Stimulated activated CD8-positive, alpha-beta memory T cell treated with anti-CD3 and anti-CD28 coated beads, Interleukin-12 subunit alpha, Interleukin-12 subunit beta, amount 100 ng/mL, for 1 hour (primary cell): ENCODE results near the gene CCL17.

Experiments used
- DNase-seq: peaks from one replicate; pipeline ENCODE4 v3.0.0-alpha.2; 2020; ENCODE audit warnings: low read depth

CCL17 gene

DNA sequence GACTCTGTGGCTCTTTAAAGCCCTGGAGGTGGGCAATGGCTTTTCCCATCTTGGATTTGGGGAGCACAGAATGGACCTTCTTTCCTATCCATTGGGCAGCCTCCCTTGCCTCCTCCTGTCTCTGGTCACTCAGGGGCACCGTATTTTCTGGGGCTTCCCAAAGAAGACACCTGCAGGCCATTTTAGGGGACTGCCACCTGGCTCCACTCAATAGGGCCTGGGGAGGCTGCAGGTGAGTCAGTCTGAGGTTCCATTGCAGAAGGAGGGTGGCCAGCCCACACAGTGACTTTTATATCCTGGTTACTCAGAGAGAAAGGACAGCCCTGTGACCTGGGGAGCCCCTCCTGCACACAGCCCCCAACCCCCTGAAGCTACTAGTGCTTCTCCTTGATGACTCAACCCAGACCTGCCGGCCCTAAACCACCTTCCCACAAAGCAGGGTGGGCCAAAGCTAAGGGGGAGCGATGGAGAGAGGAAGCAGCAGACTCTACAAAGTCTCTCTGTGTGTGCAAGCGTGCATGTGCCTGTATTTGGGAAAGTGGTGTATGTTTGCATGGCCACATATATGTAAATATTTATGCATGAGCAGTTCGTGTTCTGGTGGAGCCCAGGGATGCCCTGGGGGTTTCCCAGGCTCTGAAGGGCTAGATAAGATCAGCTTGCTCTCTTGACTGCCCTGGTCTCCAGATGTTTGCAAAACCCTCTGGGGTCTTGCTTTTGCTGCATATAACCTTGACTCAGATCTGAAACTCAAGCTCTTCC is 27.3 kb upstream of the CCL17 start:
- no peak for DNase-seq

DNA sequence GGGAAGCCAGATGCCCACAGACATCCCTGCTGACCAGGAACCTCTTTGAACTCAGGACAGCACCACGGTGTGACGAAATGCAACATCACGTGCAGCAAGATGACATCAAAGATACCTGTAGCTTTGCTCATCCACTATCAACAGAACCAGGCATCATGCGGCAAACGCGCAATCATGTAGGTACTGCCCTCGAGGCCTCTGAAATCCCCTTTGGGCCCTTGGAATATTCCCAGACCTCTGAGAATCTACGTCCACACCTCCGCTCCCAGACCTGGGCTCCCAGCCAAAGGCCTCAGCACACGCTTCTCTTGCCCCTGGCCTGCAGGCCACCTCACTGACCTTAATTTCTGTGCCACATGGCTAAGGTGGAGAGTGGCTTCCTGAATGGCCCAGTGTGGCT is 25.0 kb upstream of the CCL17 start:
- no peak for DNase-seq

DNA sequence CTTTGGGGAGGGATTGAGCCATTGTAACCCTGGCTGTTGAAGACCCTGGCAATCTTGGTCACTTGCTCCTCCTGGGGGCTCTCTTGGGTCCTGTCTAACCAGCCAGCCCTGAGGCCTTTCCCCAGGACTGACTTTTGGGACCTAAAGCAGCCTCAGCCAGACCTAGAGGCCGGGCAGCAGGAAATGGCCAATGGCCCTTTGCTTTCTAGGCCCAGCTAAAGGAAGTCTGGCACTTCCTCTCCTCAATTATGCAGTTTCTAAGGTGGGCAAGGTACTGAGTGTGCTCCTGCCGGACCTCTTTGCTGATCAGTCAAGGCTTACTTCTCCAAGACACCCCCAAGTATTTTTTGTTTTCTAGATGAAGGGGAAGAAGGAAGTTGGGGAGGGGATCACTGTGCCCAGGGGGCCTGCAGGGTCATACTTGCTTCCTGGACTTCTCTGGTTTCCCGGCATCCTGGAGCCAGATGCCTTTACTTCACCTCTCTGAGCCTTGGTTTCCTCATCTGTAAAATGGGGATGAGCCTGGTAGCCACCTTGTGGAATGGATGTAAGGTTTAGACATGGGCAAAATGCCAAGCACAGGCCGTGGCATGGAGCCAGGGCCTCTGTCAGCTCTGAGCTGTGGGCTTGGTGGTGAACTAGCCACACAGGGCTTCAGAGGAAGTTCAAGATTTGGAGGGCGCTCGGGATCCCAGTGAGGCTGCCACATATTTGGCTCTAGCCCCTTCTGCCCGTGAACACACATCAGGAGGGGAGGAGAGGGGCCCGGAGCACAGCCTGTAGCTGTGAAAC is 23.7 kb upstream of the CCL17 start:
- DNase-seq, result no peak

DNA sequence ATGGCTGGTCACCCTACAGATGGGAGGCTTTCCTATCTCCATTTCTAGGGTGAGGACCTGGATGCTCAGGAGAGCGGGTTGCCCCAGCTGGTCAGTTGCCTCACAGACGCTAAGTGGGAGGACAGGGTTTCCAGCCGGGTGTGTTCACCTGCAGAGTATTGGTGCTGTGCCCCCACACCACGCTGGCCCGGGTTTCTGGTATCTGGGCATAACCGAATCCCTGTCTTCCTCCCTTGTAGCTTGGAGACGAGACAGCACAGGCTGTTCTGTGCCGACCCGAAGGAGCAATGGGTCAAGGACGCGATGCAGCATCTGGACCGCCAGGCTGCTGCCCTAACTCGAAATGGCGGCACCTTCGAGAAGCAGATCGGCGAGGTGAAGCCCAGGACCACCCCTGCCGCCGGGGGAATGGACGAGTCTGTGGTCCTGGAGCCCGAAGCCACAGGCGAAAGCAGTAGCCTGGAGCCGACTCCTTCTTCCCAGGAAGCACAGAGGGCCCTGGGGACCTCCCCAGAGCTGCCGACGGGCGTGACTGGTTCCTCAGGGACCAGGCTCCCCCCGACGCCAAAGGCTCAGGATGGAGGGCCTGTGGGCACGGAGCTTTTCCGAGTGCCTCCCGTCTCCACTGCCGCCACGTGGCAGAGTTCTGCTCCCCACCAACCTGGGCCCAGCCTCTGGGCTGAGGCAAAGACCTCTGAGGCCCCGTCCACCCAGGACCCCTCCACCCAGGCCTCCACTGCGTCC is 22.6 kb upstream of the CCL17 start:
- no peak for DNase-seq

DNA sequence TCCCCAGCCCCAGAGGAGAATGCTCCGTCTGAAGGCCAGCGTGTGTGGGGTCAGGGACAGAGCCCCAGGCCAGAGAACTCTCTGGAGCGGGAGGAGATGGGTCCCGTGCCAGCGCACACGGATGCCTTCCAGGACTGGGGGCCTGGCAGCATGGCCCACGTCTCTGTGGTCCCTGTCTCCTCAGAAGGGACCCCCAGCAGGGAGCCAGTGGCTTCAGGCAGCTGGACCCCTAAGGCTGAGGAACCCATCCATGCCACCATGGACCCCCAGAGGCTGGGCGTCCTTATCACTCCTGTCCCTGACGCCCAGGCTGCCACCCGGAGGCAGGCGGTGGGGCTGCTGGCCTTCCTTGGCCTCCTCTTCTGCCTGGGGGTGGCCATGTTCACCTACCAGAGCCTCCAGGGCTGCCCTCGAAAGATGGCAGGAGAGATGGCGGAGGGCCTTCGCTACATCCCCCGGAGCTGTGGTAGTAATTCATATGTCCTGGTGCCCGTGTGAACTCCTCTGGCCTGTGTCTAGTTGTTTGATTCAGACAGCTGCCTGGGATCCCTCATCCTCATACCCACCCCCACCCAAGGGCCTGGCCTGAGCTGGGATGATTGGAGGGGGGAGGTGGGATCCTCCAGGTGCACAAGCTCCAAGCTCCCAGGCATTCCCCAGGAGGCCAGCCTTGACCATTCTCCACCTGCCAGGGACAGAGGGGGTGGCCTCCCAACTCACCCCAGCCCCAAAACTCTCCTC is 21.9 kb upstream of the CCL17 start:
- no peak for DNase-seq

DNA sequence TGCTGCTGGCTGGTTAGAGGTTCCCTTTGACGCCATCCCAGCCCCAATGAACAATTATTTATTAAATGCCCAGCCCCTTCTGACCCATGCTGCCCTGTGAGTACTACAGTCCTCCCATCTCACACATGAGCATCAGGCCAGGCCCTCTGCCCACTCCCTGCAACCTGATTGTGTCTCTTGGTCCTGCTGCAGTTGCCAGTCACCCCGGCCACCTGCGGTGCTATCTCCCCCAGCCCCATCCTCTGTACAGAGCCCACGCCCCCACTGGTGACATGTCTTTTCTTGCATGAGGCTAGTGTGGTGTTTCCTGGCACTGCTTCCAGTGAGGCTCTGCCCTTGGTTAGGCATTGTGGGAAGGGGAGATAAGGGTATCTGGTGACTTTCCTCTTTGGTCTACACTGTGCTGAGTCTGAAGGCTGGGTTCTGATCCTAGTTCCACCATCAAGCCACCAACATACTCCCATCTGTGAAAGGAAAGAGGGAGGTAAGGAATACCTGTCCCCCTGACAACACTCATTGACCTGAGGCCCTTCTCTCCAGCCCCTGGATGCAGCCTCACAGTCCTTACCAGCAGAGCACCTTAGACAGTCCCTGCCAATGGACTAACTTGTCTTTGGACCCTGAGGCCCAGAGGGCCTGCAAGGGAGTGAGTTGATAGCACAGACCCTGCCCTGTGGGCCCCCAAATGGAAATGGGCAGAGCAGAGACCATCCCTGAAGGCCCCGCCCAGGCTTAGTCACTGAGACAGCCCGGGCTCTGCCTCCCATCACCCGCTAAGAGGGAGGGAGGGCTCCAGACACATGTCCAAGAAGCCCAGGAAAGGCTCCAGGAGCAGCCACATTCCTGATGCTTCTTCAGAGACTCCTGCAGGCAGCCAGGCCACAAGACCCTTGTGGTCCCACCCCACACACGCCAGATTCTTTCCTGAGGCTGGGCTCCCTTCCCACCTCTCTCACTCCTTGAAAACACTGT is 21.0 kb upstream of the CCL17 start:
- DNase-seq, result no peak

DNA sequence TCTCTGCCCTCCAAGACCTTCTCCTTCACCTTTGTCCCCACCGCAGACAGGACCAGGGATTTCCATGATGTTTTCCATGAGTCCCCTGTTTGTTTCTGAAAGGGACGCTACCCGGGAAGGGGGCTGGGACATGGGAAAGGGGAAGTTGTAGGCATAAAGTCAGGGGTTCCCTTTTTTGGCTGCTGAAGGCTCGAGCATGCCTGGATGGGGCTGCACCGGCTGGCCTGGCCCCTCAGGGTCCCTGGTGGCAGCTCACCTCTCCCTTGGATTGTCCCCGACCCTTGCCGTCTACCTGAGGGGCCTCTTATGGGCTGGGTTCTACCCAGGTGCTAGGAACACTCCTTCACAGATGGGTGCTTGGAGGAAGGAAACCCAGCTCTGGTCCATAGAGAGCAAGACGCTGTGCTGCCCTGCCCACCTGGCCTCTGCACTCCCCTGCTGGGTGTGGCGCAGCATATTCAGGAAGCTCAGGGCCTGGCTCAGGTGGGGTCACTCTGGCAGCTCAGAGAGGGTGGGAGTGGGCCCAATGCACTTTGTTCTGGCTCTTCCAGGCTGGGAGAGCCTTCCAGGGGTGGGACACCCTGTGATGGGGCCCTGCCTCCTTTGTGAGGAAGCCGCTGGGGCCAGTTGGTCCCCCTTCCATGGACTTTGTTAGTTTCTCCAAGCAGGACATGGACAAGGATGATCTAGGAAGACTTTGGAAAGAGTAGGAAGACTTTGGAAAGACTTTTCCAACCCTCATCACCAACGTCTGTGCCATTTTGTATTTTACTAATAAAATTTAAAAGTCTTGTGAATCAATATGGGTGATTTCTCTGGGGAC is 20.1 kb upstream of the CCL17 start:
- no peak for DNase-seq

DNA sequence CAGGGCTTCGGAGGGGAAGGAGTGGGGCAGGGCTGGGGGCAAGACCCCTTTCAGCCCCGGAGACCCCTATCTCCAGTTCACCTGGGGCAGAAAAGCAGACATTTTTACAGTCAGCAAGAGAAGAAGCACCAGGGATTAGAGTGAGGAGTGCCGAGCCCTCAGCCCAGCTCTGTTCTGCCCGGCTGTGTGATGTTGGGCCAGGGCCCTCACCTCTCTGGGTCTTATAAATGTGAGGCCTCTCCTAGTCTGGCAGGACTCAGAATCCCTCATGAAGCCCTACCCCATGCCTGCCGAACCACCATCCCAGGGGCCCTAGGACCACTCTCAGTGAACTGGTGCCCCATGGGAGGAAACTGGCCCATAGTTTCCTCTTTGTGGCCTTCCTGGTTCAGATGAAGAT is 19.5 kb upstream of the CCL17 start:
- no peak for DNase-seq

DNA sequence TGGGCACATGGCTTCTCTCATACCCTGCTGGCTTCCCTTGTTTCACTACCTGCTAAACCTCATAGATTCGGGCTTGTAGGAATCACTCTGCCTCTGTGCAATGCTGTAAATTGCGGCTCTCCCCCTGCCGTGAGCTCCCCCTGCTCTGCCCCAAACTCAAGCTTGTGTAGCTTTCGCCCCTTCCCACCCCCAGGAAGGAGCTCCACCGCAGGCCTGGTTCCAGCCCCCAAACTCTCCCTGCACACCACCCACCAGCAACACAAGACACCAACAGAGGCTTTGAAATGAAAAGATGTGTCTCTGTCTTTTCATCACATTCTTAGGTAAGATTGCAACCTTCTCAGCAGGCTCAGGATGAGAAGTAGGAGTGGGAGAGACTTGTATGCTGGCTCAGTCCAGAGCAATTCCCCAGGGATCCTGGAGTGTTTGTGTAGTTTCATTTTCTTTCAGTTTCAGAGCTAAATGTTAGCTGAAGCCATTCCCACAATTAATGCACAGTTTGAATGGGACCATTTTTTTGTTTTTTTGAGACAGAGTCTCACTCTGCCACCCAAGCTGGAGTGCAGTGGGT is 18.1 kb upstream of the CCL17 start:
- DNase-seq, result no peak

DNA sequence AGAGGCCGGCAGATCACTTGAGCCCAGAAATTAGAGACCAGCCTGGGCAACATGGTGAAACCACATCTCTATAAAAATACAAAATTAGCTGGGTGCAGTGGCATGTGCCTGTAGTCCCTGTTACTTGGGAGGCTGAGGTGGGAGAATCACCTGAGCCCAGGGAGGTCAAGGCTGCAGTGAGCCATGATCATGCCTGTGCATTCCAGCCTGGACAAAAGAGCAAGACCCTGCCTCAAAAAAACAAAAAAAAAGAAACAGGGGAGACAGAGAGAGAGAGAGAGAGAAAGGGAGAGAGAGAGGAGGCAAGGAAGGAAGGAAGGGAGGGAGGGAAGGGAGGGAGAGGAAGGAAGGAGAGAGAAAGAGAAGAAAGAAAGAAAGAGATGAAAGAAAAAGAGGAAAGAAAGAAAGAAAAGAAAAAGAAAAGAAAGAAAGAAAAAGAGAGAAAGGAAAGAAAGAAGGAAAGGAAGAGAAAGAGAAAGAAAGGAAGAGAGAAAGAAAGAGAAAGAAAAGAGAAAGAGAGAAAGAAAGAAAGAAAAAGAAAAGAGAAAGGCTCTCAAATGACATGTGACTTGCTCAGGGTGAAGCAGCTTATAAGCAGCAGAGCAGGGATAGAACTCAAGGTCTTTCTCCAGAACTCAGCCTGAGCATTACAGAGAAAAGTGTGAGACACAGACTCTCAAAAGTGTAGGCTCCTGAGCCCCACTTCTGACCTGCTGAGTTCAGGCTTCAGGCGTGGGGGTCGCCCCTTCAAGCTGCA is 16.8 kb upstream of the CCL17 start:
- DNase-seq, result no peak

DNA sequence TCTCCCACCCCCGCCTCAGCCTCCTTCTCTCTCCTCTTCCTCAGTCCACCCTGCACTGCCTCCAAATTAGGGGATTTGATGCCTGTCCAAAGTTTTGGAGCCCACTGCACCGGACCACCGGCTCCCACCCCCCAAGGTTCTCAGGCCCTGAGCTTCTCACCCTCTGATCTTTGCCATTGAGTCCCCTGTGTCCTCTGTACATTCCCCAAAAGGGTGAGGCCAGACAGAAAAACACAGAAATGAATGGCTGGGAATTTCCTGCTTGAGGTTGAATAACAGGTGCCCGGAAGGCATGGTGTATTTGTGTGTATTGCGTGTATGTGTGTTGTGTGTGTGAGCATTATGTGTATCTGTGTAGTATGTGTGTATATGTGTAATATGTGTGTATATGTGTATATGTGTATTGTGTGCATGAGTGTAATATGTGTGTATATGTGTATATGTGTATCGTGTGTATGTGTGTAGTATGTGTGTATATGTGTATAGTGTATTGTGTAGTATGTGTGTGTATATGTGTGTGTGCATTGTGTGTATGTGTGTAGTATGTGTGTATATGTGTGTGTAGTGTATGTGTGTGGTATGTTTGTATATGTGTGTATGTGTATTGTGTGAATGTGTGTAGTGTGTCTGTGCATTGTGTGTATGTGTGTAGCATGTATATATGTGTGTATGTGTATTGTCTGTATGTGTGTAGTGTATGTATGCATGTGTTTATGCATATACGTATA is 16.0 kb upstream of the CCL17 start:
- DNase-seq, result no peak

DNA sequence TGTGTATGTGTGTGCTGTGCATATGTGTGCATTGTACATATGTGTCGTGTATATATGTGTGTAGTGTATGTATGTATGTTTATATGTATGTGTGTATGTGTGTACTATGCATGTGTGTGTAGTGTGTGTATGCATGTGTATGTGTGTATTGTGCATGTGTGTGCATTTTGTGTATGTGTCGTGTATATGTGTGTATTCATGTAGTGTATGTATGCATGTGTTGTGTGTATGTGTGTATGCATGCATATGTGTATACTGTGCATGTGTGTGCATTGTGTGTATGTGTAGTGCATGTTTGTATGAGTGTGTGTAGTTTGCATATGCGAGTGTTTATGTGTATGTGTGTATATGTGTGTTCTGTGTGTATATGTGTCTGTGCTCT is 15.5 kb upstream of the CCL17 start:
- DNase-seq, result no peak

DNA sequence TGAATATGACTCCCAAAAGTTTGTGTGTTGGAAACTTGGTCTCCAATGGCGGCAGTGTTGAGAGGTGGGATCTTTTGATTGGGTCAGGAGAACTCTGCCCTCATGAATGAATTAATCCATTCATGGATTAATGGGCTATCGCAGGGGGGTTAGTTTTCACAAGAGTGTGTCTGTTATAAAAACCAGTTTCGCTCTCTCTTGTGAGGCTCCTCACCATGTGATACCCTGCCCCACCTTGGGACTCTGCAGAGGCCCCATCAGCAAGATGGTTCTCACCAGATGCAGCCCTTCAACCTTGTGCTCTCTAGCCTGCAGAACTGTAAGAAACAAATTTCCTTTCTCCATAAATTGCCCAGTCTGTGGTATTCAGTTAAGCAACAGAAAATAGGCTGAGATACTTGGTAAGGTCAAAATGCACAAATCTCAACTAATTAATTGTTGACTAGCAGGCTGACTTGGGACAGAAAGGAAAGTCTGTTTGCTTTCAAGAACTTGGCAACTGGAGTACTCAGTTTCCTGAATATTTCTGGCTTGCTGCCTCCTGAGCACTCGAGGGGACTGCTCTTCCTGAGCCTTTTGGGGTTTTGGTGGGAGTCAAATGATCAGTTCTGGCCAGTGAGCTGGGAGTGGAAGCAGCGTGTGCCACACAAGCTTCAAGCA is 13.8 kb upstream of the CCL17 start:
- DNase-seq, result no peak

DNA sequence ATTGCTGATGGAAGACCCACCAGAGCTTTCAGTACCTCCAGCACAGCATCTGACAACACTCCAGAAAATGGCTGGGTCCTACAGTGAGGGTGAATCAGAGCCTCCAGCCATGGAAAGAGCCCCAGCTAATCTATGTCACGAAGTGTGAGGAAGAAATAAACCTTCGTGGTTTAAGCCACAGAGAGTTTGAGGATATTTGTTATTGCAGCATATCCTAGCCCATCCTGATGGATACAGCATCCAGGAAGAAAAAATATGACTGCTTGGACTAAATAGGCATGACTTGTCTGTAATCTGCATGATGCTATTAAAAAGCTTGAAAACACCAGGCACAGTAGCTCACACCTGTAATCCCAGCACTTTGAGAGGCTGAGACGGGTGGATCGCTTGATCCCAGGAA is 13.3 kb upstream of the CCL17 start:
- no peak for DNase-seq

DNA sequence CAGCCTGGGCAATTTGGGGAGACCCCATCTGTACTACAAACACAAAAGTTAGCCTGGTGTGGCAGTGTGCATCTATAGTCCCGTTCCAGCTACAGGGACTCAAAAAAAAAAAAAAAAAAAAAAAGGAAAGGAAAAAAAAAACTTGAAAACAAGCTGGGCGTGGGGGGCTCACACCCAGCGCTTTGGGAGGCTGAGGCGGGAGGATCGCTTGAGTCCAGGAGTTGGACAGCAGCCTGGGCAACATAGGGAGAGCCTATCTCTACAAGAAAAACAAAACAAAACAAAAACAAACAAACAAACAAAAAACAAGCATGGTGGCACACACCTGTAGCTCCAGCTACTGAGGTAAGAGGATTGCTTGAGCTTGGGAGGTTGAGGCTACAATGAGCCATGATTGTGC is 12.9 kb upstream of the CCL17 start:
- no peak for DNase-seq

DNA sequence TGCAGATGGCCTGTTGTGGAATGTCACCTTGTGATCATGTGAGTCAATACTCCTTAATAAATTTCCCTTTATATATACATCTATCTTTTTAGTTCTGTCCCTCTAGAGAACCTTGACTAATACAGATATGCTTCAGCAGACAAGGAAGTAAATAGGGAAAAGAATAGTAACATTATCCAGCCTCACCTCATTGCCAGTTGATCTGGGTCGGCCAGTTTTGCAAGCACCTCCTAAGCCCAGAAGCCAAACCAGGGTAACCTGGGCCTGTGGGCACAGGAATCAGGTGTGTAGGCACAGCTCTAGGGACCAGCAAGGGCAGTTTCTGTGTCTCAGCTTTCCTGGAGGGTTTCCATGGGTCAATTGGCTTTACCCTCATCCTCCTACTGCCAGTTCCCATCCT is 11.9 kb upstream of the CCL17 start:
- no peak for DNase-seq

DNA sequence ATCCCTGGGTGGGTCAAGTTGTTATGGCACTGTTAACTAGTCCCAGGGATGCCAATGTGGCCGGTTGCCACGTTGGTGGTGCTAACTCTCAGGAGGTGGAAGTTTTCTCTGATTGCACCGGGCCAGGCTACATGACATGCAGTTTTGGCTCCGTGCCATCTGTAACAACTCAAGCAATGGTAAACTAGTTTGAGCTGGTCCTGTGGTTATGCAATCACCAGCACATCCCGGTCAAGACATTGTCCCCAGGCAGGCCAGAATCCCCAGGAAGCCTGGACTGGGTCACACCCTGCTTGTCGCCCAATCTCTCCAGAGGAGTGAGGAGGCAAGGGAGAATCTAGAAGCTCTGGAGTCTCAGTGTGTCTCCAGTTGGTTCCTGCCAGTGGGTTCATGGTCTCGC is 10.1 kb upstream of the CCL17 start:
- no peak for DNase-seq

DNA sequence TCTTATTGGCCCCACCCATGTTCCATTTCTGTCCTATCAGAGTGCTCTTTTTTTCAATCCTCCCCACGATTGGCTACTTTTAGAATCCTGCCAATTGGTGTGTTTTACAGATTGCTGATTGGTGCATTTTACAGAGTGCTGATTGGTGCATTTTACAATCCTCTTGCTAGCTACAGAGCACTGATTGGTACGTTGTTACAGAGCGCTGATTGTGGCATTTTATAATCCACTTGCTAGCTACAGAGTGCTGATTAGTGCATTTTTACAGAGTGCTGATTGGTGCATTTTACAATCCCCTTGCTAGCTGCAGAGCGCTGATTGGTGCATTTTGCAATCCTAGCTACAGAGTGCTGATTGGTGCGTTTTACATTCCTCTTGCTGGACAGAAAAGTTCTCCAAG is 9.5 kb upstream of the CCL17 start:
- DNase-seq, result no peak
